ENCODE results near the gene NDFIP1. TPM values are rescaled to one million over a fixed set of nuclear protein-coding genes. Genes with fewer than 3 reads are reported as not detected.

The NDFIP1 gene
- total RNA-seq, 6 donors from 2014 or later: 66.9 to 212 (median 108) TPM

- Histone ChIP-seq H3K4me3 (no peak overlapping the region), H3K36me3 (peaks cover 0 to 3% (median 0%) of the 10 kb centered on the region in 4 donors), H3K9me3 (no peaks in the 10 kb centered on the region), H3K27ac (no peak overlapping the region), H3K4me1 (peaks cover 0 to 4% (median 3%) of the 10 kb centered on the region in 4 donors), H3K27me3 (no peaks in the 10 kb centered on the region)
- ATAC-seq (ENCODE audit: low FRiP score in 2 of 2) (peak in 1 of 2 donors; percentile 47), DNase-seq (no peak)
- 67 to 68% methylated on average over 5 of the region's 5 CpGs for WGBS, 2 donors
- TF ChIP-seq POLR2AphosphoS5 (IDR thresholded peaks at IDR 0.05): no peak
- TF ChIP-seq POLR2A (IDR thresholded peaks at IDR 0.05): no peak
These were observed 48.4 kb downstream of the NDFIP1 start for GRCh38 chr5:142156839-142157463.

GRCh38 chr5:142159354-142159753, 50.8 kb downstream of the NDFIP1 start:
- TF ChIP-seq, protein P1, sequence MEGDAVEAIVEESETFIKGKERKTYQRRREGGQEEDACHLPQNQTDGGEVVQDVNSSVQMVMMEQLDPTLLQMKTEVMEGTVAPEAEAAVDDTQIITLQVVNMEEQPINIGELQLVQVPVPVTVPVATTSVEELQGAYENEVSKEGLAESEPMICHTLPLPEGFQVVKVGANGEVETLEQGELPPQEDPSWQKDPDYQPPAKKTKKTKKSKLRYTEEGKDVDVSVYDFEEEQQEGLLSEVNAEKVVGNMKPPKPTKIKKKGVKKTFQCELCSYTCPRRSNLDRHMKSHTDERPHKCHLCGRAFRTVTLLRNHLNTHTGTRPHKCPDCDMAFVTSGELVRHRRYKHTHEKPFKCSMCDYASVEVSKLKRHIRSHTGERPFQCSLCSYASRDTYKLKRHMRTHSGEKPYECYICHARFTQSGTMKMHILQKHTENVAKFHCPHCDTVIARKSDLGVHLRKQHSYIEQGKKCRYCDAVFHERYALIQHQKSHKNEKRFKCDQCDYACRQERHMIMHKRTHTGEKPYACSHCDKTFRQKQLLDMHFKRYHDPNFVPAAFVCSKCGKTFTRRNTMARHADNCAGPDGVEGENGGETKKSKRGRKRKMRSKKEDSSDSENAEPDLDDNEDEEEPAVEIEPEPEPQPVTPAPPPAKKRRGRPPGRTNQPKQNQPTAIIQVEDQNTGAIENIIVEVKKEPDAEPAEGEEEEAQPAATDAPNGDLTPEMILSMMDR (IDR thresholded peaks at IDR 0.05): no peak
- TF ChIP-seq POLR2AphosphoS5 (IDR thresholded peaks at IDR 0.05): no peak
- no peak for TF ChIP-seq EP300 (IDR thresholded peaks at IDR 0.05)
- TF ChIP-seq POLR2A (IDR thresholded peaks at IDR 0.05): no peak
- Histone ChIP-seq H3K36me3 (peaks cover 0 to 3% (median 0%) of the 10 kb centered on the region in 4 donors), H3K4me3 (no peak overlapping the region), H3K4me1 (peaks cover 0 to 3% (median 0%) of the 10 kb centered on the region in 4 donors), H3K27ac (no peak overlapping the region), H3K27me3 (no peaks in the 10 kb centered on the region), H3K9me3 (no peaks in the 10 kb centered on the region)
- ATAC-seq (ENCODE audit: low FRiP score in 2 of 2) (no peak), DNase-seq (no peak)

- no peaks in the 10 kb centered on the region for H3K27me3 ChIP-seq
- TF ChIP-seq POLR2A (IDR thresholded peaks at IDR 0.05): no peak
- TF ChIP-seq, protein P1 (IDR thresholded peaks at IDR 0.05): no peak
- no peak for TF ChIP-seq POLR2AphosphoS5 (IDR thresholded peaks at IDR 0.05)
- no peak for TF ChIP-seq EP300 (IDR thresholded peaks at IDR 0.05)
- ATAC-seq (ENCODE audit: low FRiP score in 2 of 2) (no peak), DNase-seq (no peak)
- no peak overlapping the region for H3K27ac ChIP-seq
- WGBS, 2 donors: 91 to 95% methylated on average over 5 of the region's 5 CpGs
- no peak overlapping the region for H3K4me3 ChIP-seq
- no peaks in the 10 kb centered on the region for H3K9me3 ChIP-seq
- no peaks in the 10 kb centered on the region for H3K36me3 ChIP-seq
- peaks cover 0 to 2% (median under 1%) of the 10 kb centered on the region in 4 donors for H3K4me1 ChIP-seq
These were observed 55.7 kb downstream of the NDFIP1 start for GRCh38 chr5:142164315-142164714.

DNA sequence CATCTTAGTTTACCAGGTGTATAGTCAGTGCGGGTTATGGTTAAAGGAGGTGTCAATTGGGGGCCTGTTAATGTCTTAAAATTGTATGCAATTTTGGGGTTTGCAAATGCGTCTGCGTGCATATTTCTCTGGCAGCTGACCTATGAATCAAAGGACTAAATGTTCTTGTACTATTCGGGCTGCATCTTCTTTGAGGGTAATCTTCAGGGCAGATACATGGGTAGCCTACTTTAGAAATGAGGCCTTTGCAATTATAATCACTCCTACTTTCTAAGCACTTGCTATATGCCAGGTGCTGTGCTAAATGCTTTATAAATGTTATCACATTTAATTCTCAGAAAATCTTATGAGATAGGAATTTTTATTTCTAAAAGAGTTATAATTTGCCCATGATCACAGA, 58.2 kb downstream of the NDFIP1 start:
- peaks cover 0 to 9% (median 2%) of the 10 kb centered on the region in 4 donors for H3K4me1 ChIP-seq
- H3K9me3 ChIP-seq: no peaks in the 10 kb centered on the region
- no peak for TF ChIP-seq POLR2A (IDR thresholded peaks at IDR 0.05)
- no peak for TF ChIP-seq POLR2AphosphoS5 (IDR thresholded peaks at IDR 0.05)
- TF ChIP-seq EP300 (IDR thresholded peaks at IDR 0.05): no peak
- TF ChIP-seq, protein P1 (IDR thresholded peaks at IDR 0.05): no peak
- H3K36me3 ChIP-seq: no peaks in the 10 kb centered on the region
- no peaks in the 10 kb centered on the region for H3K27me3 ChIP-seq
- 89 to 91% methylated on average over 4 of the region's 4 CpGs for WGBS, 2 donors
- H3K27ac ChIP-seq: no peak overlapping the region
- DNase-seq (no peak), ATAC-seq (ENCODE audit: low FRiP score in 2 of 2) (no peak)
- H3K4me3 ChIP-seq: no peak overlapping the region

DNA sequence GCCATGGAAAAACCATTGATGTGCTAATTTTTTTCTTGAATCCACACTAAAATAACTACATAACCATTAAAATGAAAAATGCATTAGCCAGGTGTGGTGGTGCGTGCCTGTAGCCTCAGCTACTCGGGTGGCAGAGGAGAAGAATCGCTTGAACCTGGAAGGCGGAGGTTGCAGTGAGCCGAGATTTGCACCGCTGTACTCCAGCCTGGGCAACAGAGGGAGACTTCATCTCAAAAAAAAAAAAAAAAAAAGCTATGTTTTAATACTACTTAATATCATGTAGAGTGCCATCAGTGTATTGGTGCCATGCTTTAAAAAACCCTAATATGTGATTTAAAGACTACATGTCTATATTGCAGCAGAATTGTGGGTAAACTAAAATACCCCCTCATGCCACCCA, 58.9 kb downstream of the NDFIP1 start:
- no peaks in the 10 kb centered on the region for H3K27me3 ChIP-seq
- 95 to 98% methylated on average over 6 of the region's 6 CpGs for WGBS, 2 donors
- H3K4me3 ChIP-seq: no peak overlapping the region
- ATAC-seq (ENCODE audit: low FRiP score in 2 of 2) (no peak), DNase-seq (no peak)
- TF ChIP-seq EP300 (IDR thresholded peaks at IDR 0.05) (no peak), POLR2AphosphoS5 (IDR thresholded peaks at IDR 0.05) (no peak), POLR2A (IDR thresholded peaks at IDR 0.05) (no peak)
- TF ChIP-seq, protein P1 (IDR thresholded peaks at IDR 0.05): no peak
- peaks cover 0 to 9% (median 2%) of the 10 kb centered on the region in 4 donors for H3K4me1 ChIP-seq
- H3K9me3 ChIP-seq: no peaks in the 10 kb centered on the region
- no peaks in the 10 kb centered on the region for H3K36me3 ChIP-seq
- H3K27ac ChIP-seq: no peak overlapping the region
